ENCODE data around the gene FBXO31.
"Not testable (repeated sequence)": the region's sequence is repeated elsewhere in the genome, so short reads cannot be mapped to it uniquely, and the experiment has no call there.

Gene FBXO31

DNA sequence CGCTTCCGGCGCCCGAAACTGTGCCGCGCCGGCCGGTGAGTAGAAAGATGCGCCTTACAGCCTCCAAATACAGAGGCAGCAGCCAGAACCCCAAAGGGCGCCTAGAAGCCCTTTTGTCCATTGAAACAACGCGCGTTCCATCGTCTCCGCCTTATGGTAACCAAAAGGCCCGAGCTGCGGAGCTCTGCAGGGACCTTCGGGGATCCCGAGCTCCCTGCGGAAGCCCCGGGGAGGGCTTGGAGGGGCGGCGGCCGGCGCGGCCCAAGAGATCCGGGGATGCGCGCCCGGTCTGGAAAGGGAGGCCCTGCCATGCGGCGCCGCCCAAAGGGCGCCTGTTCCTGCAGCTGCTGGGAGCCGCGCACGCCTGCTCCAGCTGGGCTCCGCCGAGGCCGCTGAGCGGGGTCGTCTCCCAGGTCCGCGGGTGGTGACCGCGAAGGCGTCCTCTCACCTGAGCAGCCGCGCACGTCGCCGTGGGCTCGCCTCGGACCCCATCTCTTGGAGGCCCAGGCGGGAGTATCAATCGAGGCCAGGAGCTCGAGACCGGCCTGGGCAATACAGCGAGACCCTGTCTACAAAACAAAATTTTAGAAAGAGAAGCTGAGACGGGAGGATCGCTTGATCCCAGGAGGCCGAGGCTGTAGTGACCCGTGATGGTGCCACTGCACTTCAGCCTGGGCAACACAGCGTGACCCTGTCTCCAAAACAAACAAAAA, 742 bp upstream of the FBXO31 start:
- DNase-seq = no peak

DNA sequence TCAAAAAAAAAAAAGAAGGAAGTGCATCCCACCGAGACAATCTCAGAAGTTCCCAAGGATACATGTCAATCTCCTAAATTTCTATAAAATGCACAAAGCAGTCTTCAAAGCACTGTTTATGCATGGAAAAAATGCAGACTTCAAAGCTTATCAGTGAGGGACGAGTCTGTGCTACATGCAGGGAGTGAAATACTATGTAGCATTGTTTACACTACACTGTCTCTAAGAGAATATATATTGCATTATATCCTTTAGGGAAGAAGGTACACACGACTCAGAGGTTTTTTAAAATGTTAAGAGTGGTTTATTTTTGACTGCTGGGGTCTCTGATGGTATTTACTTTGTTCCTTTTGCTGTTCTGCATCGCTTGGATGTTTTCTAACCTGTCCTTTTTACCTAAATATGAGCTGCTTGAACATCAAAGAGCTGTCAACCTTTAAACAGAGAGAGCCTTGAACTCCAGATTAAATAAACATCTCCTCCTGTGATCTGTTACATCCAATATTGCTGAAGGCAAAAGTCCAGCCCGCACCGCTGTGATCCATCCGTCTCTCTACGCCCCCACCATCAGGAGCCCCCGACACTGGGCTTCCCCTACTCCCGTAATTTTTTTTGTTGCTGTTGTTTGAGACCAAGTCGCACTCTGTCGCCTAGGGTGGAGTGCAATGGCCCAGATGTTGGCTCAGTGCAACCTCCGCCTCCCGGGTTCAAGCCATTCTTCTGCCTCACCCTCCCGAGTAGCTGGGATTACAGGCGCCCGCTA, 1.4 kb downstream of the FBXO31 start:
- DNase-seq = no peak

DNA sequence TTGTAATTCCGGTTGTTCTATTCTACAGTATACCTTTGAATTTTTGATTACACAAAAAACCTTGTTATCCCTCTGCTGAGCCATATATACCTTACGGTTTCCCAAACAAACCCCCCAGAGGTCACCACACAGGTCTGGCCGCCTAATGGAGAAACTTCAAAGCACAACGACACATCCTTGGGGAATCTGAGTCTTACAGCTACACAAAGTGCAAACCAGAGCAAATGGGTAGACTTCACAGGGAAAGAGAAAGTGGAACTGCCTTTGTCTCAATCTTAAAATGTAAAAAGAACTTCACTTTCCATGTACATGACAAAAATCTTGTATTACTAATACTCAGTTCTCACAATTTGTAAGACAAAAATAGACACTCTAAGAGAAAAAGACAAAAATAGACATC, 2.7 kb downstream of the FBXO31 start:
- DNase-seq = no peak

DNA sequence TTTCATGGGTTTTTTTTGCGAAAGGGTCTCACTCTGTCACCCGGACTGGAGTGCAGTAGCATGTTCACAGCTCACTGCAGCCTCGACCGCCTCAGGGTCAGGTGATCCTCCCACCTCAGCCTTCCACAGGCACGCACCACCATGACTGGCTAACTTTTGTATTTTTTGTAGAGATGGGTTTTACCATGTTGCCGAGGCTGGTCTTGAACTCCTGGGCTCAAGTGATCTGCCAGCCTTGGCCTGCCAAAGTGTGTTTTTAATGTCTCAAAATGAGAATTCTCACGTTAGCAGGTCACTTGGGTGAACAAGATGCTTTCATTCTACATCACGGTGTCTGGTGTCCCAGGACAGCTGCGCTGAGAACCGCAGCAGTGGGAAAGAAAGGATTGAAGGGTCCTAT, 3.2 kb downstream of the FBXO31 start:
- no peak for DNase-seq

DNA sequence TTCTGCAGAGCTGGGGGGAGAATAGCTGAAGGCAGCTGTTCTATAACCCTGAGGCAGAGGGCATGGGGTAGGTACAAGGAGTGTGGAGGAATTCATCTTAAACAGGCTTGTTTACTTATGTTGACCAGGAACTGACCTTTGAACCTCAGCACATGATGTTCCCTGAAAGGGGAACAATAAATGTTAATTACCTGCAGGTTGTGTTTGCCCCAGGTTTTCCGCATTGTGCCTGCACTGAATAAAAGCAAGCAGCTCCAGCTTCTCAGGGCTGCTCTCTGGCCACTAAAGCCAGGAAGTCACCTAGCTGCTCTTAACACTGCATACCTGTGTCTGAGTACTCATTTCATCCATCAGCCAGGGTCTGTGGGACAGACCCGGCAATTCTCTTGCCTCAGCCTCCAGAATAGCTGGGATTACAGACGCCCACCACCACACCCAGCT, 4.2 kb downstream of the FBXO31 start:
- not testable (repeated sequence) for DNase-seq

DNA sequence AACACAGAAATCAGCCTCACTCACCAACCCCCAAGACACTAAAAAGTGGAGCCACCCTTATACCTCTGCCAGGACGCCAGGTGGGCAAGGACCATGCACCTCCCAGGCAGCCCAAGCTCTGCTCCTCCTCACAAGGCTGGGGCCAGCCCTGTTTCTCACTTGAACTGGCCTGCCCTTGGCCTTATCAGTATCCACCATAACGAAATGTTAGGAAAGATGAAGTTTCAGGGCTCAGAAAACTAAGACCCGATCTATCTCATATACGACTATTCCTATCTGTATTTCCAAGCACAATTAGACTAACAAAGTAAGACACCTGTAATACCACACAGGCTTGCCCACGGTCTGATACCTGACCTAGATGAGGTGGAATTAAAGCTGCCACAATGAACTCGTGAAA, 6.9 kb downstream of the FBXO31 start:
- DNase-seq = no peak

DNA sequence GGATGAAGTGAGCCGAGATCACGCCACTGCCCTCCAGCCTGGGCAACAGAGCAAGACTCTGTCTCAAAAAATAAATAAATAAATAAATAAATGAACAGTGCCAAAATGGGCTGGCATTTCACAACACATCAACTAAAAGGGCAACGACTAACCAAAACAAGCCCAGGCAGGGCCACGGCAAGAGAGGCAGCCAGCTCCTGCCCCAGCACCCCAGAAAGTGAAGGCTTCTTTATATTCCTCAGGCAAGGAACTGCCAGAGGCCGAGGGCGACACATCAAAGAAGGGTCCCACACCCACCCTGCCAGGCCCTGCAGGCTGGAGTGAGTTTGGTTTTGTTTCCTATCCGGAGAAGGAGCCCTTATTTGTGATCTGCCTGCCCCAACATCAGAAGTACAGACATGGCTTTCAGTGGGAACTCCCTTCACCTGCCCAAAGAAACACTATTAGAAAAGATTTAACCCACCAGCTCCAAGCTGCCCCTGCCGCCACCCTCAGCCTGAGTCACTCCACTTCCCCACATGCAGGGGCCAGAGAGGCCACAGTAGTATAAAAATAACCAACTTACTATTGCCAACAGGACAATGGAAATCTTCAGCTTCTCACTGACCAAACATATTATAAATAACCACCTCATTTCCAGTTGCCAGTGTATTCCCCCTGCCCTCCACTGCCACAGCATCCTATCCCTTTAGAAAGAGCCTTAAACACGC, 8.0 kb downstream of the FBXO31 start:
- no peak for DNase-seq

DNA sequence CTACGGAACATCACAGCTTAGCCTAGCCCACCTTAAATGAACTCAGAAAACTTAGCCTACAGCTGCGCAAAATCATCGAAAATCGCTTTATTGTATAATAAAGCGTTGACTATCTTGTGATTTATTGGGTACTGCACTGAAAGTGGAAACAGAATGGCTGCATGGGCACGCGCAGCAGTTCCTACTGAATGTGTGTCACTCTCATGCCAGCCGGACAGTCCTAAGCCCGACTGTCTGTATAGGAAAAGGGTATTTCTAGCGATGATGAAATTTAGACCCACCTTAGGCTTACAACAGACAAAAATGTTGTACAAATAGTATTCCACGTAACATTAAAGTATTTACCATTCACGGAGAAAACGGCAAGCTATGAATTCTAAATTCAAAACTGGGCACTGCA, 9.3 kb downstream of the FBXO31 start:
- DNase-seq = no peak

DNA sequence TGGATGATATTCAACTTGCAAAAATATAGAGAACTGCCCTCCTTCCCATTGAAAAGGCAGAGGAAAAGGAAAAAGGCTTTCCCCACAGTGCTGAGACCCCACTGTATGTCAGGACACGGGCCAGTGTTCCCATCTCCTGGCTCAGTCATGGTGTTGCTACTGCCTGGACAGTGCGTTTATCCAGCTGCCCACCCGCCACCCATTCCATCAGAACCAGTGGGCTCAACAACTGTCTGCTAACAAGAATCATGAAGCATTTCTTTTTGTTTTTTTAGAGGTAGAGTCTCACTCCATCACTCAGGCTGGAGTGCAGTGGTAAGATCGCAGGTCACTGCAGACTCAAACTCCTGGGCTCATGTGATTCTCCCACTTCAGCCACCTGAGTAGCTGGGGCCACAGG, 11.3 kb downstream of the FBXO31 start:
- DNase-seq = no peak

DNA sequence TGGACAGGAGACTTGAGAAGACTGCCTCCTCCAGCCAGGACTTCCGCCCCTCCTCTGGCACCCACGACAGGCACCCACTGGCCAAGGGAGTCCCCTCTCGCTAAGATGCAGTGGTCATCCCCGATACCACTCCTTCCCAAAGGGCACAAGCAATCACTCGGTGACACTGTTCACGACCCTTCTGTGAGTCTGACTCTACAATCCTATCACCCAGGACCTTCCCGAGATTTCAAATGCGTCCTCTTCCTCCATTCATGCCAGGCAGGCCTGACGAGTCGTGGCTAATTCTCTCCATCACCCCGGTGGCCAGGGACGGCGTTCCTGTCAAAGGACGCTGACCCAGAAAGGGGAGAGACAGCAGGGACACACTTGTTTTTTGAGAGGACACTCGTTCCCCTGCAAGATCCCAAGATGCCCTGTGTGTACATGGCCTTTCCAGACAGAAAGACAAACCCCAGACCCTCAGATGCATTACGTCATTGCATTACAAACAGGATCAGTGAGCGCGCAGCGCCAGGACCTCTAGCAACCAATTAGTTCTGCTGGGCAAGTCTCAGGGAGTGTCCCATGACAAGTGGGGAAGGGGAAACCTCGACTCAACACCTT, 12.2 kb downstream of the FBXO31 start:
- DNase-seq = no peak

DNA sequence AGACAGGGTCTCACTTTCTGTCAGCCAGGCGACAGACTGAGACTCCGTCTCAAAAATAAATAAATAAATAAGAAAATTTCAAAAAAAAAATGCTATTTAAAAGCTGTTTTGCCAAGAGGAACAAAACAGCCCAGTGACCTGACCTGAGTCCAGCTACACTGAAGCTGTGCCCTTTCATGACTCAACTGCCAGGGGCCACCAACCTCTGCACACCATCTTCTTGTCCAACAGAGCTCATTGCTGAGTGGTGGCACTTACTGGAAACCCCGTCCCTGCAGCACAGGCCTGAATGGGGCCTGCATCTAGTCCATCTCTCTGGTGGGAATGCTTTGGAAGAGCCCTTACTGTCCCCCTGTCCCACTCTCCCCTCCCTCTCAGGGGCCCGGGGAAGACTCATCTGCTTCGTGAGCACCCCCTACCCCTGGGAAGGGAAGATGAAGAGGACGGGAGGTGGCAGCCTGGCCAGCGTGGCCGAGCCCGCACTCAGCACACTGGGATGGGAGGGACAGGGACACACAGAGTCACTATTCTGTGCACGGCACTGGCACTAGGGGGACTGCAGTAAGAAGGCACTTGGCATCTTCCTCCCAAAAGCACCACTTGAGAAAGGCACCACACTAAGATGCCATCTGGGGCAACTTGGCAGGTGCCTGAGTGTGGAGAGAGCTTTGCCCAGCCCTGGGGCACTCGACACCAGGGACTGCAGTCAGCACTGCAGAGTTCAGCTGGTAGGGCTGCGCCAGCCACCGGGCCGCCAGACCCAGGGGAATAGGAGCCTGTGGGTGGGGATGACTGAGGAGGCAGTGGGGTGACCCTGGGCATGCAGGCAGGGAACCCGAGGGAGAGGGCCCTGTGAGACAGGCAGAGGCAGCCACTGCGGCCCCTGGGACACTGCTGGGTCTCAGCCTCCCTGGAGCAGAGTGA, 13.5 kb downstream of the FBXO31 start:
- no peak for DNase-seq

DNA sequence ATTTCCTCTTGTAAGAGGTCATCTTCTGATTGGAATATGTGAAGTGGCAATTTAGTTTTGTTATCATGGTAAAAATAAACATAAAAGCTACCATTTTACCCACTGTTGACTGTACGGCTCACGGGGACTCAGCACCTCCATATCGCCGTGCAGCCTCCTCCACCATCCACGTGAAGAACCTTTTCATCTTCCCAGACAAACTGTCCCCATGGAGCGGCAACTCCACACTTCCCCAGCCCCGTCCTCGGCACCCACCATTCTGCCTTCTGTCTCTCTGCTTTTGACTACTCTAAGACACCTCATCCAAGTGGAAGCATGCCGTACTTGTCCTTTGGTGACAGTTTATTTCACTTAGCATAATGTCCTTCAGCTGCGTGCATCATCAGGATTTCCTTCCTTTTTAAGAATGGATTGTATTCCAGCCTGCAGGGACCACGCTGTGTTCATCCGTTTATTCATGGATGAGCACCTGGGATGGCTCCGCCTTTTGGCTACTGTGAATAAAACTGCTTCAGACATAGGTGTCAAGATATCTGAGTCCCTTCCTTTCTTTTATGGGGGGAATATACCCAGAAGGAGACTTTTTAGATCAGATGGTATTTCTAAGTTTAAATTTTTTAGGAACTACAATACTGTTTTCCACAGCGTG, 14.3 kb downstream of the FBXO31 start:
- no peak for DNase-seq

DNA sequence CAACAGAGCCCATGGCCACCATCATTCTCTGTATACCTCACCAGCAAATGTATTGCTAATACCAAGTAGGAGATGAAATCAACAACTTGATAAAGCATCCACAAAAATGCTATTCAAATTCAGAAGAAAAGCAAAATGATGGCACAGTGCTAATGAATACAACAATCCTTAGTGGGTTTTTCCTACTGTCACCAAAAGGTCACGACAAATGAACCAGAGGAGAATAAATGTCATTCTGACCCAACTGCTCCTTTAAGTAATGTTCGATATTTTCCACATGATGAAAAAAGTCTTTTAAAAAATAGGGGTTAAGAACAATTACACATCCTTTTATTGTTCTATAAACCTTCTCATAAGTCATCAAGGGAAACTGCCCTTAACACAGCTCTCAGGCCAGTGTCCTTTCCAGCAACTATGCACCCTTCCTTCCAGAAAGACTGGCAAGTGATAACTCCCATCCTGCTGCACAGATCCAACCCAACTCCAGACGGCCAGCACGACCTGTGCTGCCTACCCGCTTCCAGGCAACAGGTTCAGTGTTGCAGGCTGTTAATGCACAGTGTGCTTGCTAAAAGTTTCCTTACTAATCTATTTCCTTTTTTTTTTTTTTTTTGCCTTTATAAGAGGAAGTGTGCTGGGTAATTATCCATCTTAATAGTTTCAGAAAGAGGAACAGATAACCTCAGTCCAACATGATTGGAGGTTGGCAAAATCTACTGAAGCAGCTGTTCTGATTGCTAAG, 15.4 kb downstream of the FBXO31 start:
- DNase-seq = no peak

DNA sequence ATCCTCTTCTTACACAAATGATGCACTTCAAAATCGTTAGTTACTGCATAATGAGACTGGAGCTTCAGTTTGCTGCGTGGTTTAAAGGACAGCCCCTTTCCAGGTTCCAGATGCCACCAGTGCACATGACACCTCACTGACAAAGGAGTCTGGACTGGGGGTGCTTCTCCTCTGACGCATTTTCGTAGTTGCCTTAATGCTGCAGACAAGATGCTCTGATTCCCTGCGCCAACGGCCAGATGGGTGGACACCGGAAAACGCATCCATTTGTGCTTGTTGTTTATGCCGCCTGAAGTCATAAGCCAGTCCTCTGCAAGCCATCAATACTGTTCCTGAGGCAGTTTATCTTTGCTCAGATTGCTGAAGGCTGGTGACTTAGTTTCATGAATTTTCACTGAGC, 16.0 kb downstream of the FBXO31 start:
- no peak for DNase-seq

DNA sequence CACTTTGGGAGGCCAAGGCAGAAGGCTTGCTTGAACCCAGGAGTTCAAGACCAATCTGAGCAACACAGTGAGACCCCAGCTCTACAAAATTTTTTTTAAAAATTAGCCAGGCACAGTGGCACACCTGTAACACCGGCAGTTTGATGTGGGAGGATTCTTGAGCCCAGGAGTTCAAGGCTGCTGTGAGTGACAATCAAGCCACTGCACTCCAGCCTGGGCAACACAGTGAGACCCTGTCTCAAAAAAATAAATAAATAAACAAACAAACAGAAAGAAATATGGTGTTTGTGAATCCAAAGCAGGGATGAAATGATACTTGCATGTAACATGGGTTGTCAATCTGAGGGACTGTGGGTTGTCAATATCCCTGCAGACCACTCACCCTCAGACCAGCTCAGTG, 16.6 kb downstream of the FBXO31 start:
- DNase-seq = no peak

DNA sequence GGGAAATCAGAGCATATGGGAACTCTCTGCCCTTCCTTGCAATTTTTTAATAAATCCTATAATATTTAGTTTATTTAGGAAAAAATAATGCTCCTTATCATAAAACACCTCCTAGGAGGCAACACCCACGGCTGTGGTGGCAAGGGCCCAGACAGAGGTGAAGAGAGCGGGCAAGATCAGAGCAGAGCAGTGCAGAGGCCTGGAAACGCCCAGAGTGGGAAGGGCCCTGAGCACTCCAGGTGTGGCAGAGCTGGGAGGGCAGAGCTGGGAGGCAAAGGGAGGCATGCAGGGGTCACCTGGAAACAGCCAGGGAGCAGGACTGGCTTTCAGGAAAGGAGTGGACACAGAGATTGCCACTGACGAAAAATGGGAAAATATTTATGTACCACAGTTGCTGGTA, 17.3 kb downstream of the FBXO31 start:
- DNase-seq = no peak

DNA sequence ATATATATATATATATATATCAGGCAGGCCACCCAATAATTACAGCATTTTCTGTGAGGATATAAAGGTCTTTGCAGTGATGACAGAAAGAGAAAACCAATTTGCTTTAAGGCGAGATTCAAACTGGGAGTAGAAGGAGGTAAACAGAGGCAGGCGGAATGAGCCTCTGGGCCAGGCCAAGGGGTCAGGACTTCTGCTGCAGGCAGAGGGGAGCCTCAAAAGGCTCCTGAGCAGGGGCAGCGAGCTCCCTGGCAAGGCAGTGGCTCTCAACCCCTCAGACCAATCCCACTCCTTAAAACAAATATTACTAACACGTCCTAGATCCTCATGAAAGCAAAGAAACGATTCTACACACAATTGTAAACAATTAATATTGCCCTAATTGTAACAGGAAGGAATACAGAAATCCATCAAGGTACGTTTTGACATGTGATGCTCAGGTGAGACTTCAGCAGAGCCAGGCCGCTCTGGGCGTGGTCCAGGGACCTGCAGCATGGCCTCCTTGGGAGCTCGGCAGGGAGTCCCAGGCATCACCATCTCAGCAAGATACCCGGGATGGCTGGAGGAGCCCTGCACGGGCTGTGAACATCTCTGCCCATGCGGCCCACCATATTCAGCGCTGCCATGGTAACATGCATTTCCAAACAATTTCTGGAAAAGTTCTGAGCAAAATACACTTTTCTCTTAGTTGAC, 18.4 kb downstream of the FBXO31 start:
- DNase-seq = no peak

DNA sequence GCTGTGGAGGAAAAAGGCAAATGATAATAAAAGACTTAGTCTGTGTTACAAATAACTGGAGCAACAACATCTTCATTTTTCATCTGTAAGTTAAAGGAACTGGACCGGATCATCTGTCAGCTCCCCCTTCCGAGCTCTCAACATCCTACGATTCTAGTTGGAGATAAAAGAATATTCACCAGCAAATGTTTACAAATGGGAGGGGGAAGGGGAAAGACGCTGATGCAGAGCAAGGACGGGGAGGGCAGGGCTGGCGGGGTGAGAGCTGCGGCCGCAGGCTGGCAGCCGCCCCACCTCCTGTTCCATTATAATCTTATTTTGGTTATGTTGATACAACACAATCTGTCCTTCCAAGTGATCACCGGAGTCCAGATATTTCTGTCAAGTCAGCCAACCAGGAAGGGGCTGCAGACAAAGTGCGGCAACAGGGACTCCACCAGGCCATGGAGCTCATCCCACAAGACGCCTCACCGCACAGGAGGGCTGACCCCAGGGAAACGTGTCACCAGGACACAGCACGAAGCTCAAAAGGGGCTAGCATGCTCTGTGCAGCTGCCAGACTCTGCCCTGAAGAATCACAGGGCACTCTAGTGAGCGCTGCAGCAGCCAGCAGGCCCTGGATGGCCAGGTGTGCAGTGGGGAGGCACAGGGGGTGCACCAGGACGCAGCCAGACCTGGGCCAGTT, 19.7 kb downstream of the FBXO31 start:
- DNase-seq = no peak

DNA sequence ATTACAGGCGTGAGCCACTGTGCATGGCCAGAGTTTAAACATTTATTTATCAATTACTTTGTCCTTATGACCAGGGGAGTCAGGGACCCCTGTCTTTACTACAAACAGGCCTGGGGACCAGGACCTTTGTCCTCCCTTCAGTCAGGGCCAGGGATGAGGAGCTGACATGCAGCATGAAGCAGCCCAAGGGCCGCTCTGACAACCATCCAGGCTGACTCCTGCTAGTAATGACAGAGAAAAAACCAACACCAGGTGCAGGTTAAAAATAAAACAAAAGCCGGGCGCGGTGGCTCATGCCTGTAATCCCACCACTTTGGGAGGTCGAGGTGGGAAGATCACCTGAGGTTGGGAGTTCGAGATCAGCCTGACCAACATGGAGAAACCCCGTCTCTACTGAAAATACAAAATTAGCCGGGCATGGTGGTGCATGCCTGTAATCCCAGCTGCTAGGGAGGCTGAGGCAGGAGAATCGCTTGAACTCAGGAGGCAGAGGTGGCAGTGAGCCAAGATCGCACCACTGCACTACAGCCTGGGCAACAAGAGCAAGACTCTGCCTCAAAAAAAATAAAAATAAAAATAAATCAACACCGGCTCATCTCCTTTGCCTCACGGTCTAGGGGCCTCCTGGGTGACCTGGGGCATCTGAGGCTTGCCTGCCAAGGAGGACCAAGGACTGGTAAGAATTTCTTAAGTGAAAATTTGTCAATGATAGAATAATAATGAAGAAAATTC, 20.6 kb downstream of the FBXO31 start:
- DNase-seq = not testable (repeated sequence)
